Measurements from ENCODE around the gene HHIP. TPM values are rescaled to one million over a fixed set of nuclear protein-coding genes. Genes with fewer than 3 reads are reported as not detected.

HHIP gene
- 1 to 10 TPM in 1 of 6 experiments, under 1 TPM in 5; 0.09 to 1.1 (median 0.42) TPM for total RNA-seq (2021; fragmentation: NEBNext Ultra II Directional; extraction: Animal tissue kit (Norgen Biotek cat#: 25700))
- long read RNA-seq: 0 reads

DNA sequence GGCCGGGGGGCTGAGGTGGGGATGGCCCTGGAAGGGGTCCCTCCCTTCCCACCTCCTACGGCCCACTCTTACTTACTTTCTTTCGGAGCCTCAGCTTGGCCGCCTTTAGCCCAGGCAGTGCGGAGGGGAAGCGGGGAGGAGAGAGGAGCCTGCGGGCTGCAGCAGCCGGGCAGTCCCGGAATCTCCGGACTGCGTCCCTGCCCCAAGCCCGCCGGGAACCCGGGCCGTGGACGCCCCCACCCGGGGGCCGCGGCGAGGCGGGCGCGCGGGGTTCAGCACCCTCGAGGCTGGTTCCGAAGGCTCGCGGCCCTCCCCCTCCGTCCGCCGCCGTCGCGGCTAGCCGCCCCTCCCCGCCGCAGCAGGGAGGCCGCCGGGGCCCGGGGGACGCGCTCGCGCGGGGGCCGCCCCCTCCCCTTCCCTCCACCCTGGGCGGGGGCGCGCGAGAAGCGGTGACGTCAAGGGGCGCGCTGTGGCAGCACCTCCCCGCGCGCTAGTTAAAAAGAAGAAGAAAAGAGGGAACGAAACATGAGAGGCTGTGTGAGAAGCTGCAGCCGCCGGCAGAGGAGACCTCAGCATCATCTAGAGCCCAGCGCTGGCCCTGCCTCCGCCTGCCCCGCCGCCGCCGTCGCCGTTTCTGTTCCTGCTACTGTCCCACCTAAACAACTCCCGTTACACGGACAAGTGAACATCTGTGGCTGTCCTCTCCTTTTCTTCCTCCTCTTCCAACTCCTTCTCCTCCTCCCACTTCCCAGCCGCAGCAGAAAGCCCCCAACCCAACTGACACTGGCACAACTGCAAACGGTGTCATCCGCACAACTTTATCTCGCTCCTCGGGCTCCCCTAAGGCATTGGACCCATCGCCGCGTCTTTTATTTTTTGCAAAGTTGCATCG, at the start of gene HHIP:
Gene HHIP, plus strand, starts transcription at position 526 of the 892 bp plus-strand sequence. CDS start 520 bp downstream, outside the sequence.
- Mint-ChIP-seq H3K9me3 (no peaks in the 10 kb centered on the region), H3K27ac (no peak within 1 kb of the TSS), H3K36me3 (ENCODE audit: low read depth) (no peaks in the 10 kb centered on the region), H3K4me3 (peak within 1 kb of the TSS; percentile 87), H3K4me1 (ENCODE audit: low read depth) (peaks cover 36% of the 10 kb centered on the region), H3K27me3 (ENCODE audit: insufficient read depth) (peaks cover 37% of the 10 kb centered on the region)
- no peak for TF ChIP-seq CTCF (IDR thresholded peaks at IDR 0.05)
- DNase-seq: no peak

DNA sequence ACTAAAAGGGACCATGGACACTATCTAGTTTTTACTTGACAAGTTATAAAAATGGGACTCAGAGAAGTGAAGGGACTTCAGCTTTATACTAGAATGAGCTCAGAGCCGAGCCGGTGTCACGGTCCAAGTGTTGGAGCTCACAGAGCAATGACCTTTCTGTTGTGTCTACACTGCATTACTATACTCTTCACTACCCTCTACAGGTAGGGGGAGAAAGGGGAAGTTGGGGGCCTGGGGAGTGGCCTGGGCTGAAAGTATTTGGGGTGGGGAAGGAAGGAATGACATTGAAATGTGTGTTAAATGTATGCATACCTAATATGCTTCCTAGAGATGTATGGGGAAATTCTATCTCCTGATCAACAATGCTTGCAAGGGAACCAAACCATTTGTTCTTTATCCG, 48.8 kb upstream of the HHIP start:
- TF ChIP-seq CTCF (IDR thresholded peaks at IDR 0.05): no peak
- no peak overlapping the region for H3K27ac Mint-ChIP-seq

DNA sequence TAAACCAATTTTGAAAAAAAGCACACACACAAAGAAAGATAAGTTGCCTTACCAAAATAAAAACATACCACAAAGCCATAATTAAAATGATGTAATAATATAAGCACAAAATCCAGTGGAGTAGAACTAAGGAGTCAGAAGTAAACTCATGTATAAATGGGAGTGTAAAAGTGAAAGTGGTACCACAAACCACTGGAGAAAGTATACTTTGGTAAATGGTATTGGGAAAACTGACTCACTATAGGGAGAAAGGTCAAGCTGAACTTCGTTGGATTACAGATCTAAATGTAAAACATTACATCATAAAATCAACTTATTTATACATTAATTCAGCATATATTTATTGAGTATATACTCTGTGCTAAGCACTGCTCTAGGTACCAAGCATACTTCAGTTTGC, 46.3 kb upstream of the HHIP start:
- DNase-seq: no peak
- Mint-ChIP-seq H3K4me1 (ENCODE audit: low read depth) (peaks cover 2% of the 10 kb centered on the region), H3K36me3 (ENCODE audit: low read depth) (no peaks in the 10 kb centered on the region), H3K9me3 (no peaks in the 10 kb centered on the region), H3K4me3 (no peak overlapping the region; the same call in 1 of the 2 replicates), H3K27me3 (ENCODE audit: insufficient read depth) (no peaks in the 10 kb centered on the region), H3K27ac (no peak overlapping the region)
- no peak for TF ChIP-seq CTCF (IDR thresholded peaks at IDR 0.05)

More for the DNA sequence above, 48.8 kb upstream of the HHIP start:
- no peaks in the 10 kb centered on the region for H3K9me3 Mint-ChIP-seq
- no peaks in the 10 kb centered on the region for H3K27me3 Mint-ChIP-seq (ENCODE audit: insufficient read depth)
- no peak for DNase-seq
- no peak overlapping the region for H3K4me3 Mint-ChIP-seq
- no peaks in the 10 kb centered on the region for H3K36me3 Mint-ChIP-seq (ENCODE audit: low read depth)
- H3K4me1 Mint-ChIP-seq (ENCODE audit: low read depth): peaks cover 15% of the 10 kb centered on the region

- TF ChIP-seq CTCF (IDR thresholded peaks at IDR 0.05): peak; percentile 75
- H3K27me3 Mint-ChIP-seq (ENCODE audit: insufficient read depth): no peaks in the 10 kb centered on the region
Measured at GRCh38 chr4:144611850-144612249, 34.1 kb upstream of the HHIP start.

GRCh38 chr4:144614850-144615585, 30.9 kb upstream of the HHIP start:
- Mint-ChIP-seq H3K4me3 (no peak overlapping the region), H3K36me3 (ENCODE audit: low read depth) (no peaks in the 10 kb centered on the region), H3K4me1 (ENCODE audit: low read depth) (peaks cover 12% of the 10 kb centered on the region), H3K27ac (no peak overlapping the region), H3K9me3 (no peaks in the 10 kb centered on the region), H3K27me3 (ENCODE audit: insufficient read depth) (peaks cover 1% of the 10 kb centered on the region; the same call in 1 of the 2 replicates)
- TF ChIP-seq CTCF (IDR thresholded peaks at IDR 0.05): no peak
- DNase-seq: peak; percentile 8

More at GRCh38 chr4:144611850-144612249, 34.1 kb upstream of the HHIP start:
- no peak for DNase-seq
- Mint-ChIP-seq H3K4me1 (ENCODE audit: low read depth) (peaks cover 12% of the 10 kb centered on the region), H3K36me3 (ENCODE audit: low read depth) (no peaks in the 10 kb centered on the region), H3K4me3 (no peak overlapping the region), H3K27ac (no peak overlapping the region), H3K9me3 (no peaks in the 10 kb centered on the region)
